ENCODE results near the gene IMPDH2. TPM values are rescaled to one million over a fixed set of nuclear protein-coding genes. Genes with fewer than 3 reads are reported as not detected.
"Not testable (repeated sequence)": the region's sequence is repeated elsewhere in the genome, so short reads cannot be mapped to it uniquely, and the experiment has no call there.

IMPDH2 gene
- total and polyA plus RNA-seq, 9 donors, result 211 to 290 (median 254) TPM

DNA sequence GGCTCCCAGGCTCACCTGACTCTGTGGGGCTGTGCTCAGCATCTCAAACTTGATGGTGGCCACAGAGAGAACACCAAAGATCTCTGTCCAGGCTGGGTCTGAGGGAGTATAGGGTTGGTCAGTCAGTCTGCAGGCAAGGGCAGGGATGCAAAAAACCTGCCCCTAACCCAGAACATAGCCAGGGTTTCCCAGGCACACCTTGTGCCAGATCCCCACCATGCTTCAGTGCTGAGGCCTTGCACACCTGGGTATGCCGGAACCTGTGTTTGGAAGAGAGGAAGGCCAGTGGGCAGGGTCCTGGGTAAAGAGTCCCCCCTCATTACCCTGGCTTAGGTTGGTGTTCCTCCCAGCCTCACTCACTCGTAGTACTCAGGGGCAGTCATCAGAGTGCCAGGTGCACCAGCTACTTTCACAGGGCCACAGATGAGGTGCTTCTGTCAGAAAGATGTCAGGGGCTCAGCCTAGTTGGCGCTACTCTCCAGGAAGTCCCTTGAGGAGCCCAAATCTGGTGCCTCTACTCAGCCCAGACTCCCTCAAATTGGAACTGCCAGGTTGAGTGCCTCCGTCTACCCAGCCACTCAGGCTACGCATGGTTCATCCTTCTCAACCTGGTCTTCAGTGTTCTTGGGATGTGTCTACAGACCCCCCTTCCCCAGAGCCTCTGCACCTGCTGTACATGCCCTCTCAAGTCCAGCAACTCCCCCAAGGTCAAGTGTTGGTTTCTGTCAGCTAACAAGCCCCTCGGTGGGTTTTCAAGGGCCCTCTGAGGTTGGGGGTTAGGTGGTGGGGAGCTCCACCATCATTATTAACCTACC lies 12.6 kb downstream of the IMPDH2 start:
- no peaks in the 10 kb centered on the region for H3K9me3 ChIP-seq (replicated peaks; ENCODE audit: control insufficient read depth, low read depth, low read length)
- H3K4me1 ChIP-seq (ENCODE audit: control insufficient read depth, insufficient read depth, low read length), result peaks cover 51% of the 10 kb centered on the region
- WGBS (ENCODE audit: insufficient coverage), result 100% methylated on average over 3 of the region's 6 CpGs
- no peaks in the 10 kb centered on the region for H3K27me3 ChIP-seq (ENCODE audit: control insufficient read depth, insufficient read depth, low read length)
- peaks cover 49% of the 10 kb centered on the region for H3K36me3 ChIP-seq (ENCODE audit: control insufficient read depth, insufficient read depth, low read length)
- peak; percentile 15 for DNase-seq
- no peak overlapping the region for H3K4me3 ChIP-seq (ENCODE audit: low read length)
- no peak overlapping the region for H3K27ac ChIP-seq (ENCODE audit: low read length)

DNA sequence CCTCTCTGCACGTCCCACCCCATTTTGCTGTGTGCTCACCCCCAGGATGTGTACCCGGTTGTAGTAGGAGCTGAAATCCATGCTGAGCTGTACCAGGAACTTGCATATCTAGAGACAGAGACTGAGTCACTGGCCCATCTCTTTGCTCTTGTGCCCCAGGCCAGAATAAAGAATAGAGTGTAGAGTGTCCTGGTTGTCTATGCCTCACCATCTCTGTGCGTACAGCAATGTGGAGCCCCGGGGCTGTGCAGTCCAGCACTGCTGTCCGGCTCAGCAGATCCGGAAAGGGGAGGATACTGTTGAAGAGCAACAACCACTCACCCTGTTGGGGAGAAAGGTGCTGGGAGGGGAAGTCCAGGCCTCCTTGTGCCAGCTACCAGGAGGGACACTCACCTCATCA lies 13.4 kb downstream of the IMPDH2 start:
- DNase-seq, result no peak
- Histone ChIP-seq H3K36me3 (ENCODE audit: control insufficient read depth, insufficient read depth, low read length) (peaks cover 52% of the 10 kb centered on the region), H3K27me3 (ENCODE audit: control insufficient read depth, insufficient read depth, low read length) (no peaks in the 10 kb centered on the region)

GRCh38 chr3:49015072-49015471 lies 14.1 kb downstream of the IMPDH2 start:
- H3K9me3 ChIP-seq (replicated peaks; ENCODE audit: control insufficient read depth, low read depth, low read length), result no peaks in the 10 kb centered on the region
- no peak overlapping the region for H3K27ac ChIP-seq (ENCODE audit: low read length)
- no peaks in the 10 kb centered on the region for H3K27me3 ChIP-seq (ENCODE audit: control insufficient read depth, insufficient read depth, low read length)
- no peak overlapping the region for H3K4me3 ChIP-seq (ENCODE audit: low read length)
- H3K4me1 ChIP-seq (ENCODE audit: control insufficient read depth, insufficient read depth, low read length), result peaks cover 44% of the 10 kb centered on the region
- H3K36me3 ChIP-seq (ENCODE audit: control insufficient read depth, insufficient read depth, low read length), result peaks cover 52% of the 10 kb centered on the region
- peak; percentile 7 for DNase-seq
- 88% methylated on average over 5 of the region's 8 CpGs for WGBS (ENCODE audit: insufficient coverage)

More for the DNA sequence above, 13.4 kb downstream of the IMPDH2 start:
- H3K4me1 ChIP-seq (ENCODE audit: control insufficient read depth, insufficient read depth, low read length), result peaks cover 51% of the 10 kb centered on the region
- H3K9me3 ChIP-seq (replicated peaks; ENCODE audit: control insufficient read depth, low read depth, low read length), result no peaks in the 10 kb centered on the region
- no peak overlapping the region for H3K4me3 ChIP-seq (ENCODE audit: low read length)
- 83% methylated on average over 1 of the region's 6 CpGs for WGBS (ENCODE audit: insufficient coverage)
- H3K27ac ChIP-seq (ENCODE audit: low read length), result no peak overlapping the region

- no peaks in the 10 kb centered on the region for H3K9me3 ChIP-seq (replicated peaks; ENCODE audit: control insufficient read depth, low read depth, low read length)
- H3K4me3 ChIP-seq (ENCODE audit: low read length), result no peak overlapping the region
- no peaks in the 10 kb centered on the region for H3K27me3 ChIP-seq (ENCODE audit: control insufficient read depth, insufficient read depth, low read length)
- no peak overlapping the region for H3K27ac ChIP-seq (ENCODE audit: low read length)
- DNase-seq, result peak; percentile 27
- WGBS (ENCODE audit: insufficient coverage), result 83% methylated on average over 19 of the region's 24 CpGs
- peaks cover 52% of the 10 kb centered on the region for H3K36me3 ChIP-seq (ENCODE audit: control insufficient read depth, insufficient read depth, low read length)
- H3K4me1 ChIP-seq (ENCODE audit: control insufficient read depth, insufficient read depth, low read length), result peaks cover 37% of the 10 kb centered on the region
These were observed 15.2 kb downstream of the IMPDH2 start for GRCh38 chr3:49013738-49014660.

DNA sequence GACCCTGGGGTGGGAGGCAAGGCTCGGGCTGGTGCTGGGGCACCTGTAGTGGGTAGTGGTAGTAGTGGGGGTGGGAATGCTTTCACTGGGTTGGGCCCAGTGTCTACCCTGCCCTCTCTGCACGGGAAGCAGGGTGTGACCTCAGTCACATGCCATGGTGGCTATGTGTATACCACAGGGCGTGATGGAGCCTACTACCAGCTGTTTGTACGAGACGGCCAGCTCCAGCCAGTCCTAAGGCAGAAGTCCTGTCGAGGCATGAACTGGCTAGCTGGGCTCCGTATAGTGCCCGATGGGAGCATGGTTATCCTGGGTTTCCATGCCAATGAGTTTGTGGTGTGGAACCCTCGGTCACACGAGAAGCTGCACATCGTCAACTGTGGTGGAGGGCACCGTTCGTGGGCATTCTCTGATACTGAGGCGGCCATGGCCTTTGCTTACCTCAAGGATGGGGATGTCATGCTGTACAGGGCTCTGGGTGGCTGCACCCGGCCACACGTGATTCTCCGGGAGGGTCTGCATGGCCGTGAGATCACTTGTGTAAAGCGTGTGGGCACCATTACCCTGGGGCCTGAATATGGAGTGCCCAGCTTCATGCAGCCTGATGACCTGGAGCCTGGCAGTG lies 16.0 kb downstream of the IMPDH2 start:
- Histone ChIP-seq H3K4me1 (ENCODE audit: control insufficient read depth, insufficient read depth, low read length) (peaks cover 39% of the 10 kb centered on the region), H3K27ac (ENCODE audit: low read length) (peak overlapping the region; percentile 40), H3K36me3 (ENCODE audit: control insufficient read depth, insufficient read depth, low read length) (peaks cover 52% of the 10 kb centered on the region), H3K27me3 (ENCODE audit: control insufficient read depth, insufficient read depth, low read length) (no peaks in the 10 kb centered on the region), H3K4me3 (ENCODE audit: low read length) (no peak overlapping the region), H3K9me3 (replicated peaks; ENCODE audit: control insufficient read depth, low read depth, low read length) (no peaks in the 10 kb centered on the region)
- peak; percentile 10 for DNase-seq
- WGBS (ENCODE audit: insufficient coverage), result 84% methylated on average over 18 of the region's 19 CpGs

DNA sequence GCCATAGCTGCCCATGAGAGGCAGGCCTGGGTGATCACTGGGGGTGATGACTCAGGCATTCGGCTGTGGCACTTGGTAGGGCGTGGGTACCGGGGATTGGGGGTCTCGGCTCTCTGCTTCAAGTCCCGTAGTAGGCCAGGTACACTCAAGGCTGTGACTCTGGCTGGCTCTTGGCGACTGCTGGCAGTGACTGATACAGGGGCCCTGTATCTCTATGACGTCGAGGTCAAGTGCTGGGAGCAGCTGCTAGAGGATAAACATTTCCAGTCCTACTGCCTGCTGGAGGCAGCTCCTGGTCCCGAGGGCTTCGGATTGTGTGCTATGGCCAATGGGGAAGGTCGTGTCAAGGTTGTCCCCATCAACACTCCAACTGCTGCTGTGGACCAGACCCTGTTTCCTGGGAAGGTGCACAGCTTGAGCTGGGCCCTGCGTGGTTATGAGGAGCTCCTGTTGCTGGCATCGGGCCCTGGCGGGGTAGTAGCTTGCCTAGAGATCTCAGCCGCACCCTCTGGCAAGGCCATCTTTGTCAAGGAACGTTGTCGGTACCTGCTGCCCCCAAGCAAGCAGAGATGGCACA lies 16.7 kb downstream of the IMPDH2 start:
- WGBS (ENCODE audit: insufficient coverage), result 81% methylated on average over 15 of the region's 17 CpGs
- Histone ChIP-seq H3K27ac (ENCODE audit: low read length) (peak overlapping the region; percentile 74), H3K36me3 (ENCODE audit: control insufficient read depth, insufficient read depth, low read length) (peaks cover 52% of the 10 kb centered on the region), H3K4me3 (ENCODE audit: low read length) (no peak overlapping the region), H3K4me1 (ENCODE audit: control insufficient read depth, insufficient read depth, low read length) (peaks cover 40% of the 10 kb centered on the region), H3K27me3 (ENCODE audit: control insufficient read depth, insufficient read depth, low read length) (no peaks in the 10 kb centered on the region), H3K9me3 (replicated peaks; ENCODE audit: control insufficient read depth, low read depth, low read length) (no peaks in the 10 kb centered on the region)
- DNase-seq, result peak; percentile 26

- H3K27me3 ChIP-seq (ENCODE audit: control insufficient read depth, insufficient read depth, low read length), result no peaks in the 10 kb centered on the region
- DNase-seq, result no peak
- no peak overlapping the region for H3K27ac ChIP-seq (ENCODE audit: low read length)
- no peak overlapping the region for H3K4me3 ChIP-seq (ENCODE audit: low read length)
- H3K9me3 ChIP-seq (replicated peaks; ENCODE audit: control insufficient read depth, low read depth, low read length), result no peaks in the 10 kb centered on the region
- H3K36me3 ChIP-seq (ENCODE audit: control insufficient read depth, insufficient read depth, low read length), result peaks cover 28% of the 10 kb centered on the region
- no CpG with 5 or more reads among the region's 3 CpGs for WGBS (ENCODE audit: insufficient coverage)
- peaks cover 44% of the 10 kb centered on the region for H3K4me1 ChIP-seq (ENCODE audit: control insufficient read depth, insufficient read depth, low read length)
These were observed 19.8 kb downstream of the IMPDH2 start for GRCh38 chr3:49009396-49009795.

GRCh38 chr3:49008627-49009026 lies 20.6 kb downstream of the IMPDH2 start:
- Histone ChIP-seq H3K4me1 (ENCODE audit: control insufficient read depth, insufficient read depth, low read length) (peaks cover 38% of the 10 kb centered on the region), H3K4me3 (ENCODE audit: low read length) (peak overlapping the region; percentile 97), H3K27ac (ENCODE audit: low read length) (peak overlapping the region; percentile 99), H3K36me3 (ENCODE audit: control insufficient read depth, insufficient read depth, low read length) (peaks cover 20% of the 10 kb centered on the region)
- not testable (repeated sequence) for DNase-seq; H3K27me3 ChIP-seq (ENCODE audit: control insufficient read depth, insufficient read depth, low read length); H3K9me3 ChIP-seq (replicated peaks; ENCODE audit: control insufficient read depth, low read depth, low read length)
- WGBS (ENCODE audit: insufficient coverage), result 50% methylated on average over 1 of the region's 5 CpGs

- 20% methylated on average over 29 of the region's 41 CpGs for WGBS (ENCODE audit: insufficient coverage)
- H3K27ac ChIP-seq (ENCODE audit: low read length), result peak overlapping the region; percentile 99
- peaks cover 32% of the 10 kb centered on the region for H3K4me1 ChIP-seq (ENCODE audit: control insufficient read depth, insufficient read depth, low read length)
- peak overlapping the region; percentile 97 for H3K4me3 ChIP-seq (ENCODE audit: low read length)
- H3K36me3 ChIP-seq (ENCODE audit: control insufficient read depth, insufficient read depth, low read length), result peaks cover 13% of the 10 kb centered on the region
- H3K9me3 ChIP-seq (replicated peaks; ENCODE audit: control insufficient read depth, low read depth, low read length), result no peaks in the 10 kb centered on the region
- no peaks in the 10 kb centered on the region for H3K27me3 ChIP-seq (ENCODE audit: control insufficient read depth, insufficient read depth, low read length)
- DNase-seq, result peak; percentile 95
These were observed 21.2 kb downstream of the IMPDH2 start for GRCh38 chr3:49007771-49008528.
